Spinal cord (tissue), 4 donors: Measurements from ENCODE around the gene MAN1C1. TPM values are rescaled to one million over a fixed set of nuclear protein-coding genes. Genes with fewer than 3 reads are reported as not detected.

Source experiments
- polyA plus RNA-seq, 2 donors: library from polyadenylated mRNA; unstranded; fragments of 120-200 nt; gene quantifications; one replicate each; pipeline ENCODE4 v1.2.1, GENCODE V29; 2013; ENCODE audit not compliant: insufficient read length in 2 of 2
- total RNA-seq, 2 donors: library from RNA; depleted of rRNA in 1 of 2; stranded (reverse); fragments of 120-200 nt in 1 of 2; fragments of >200 nt in 1 of 2; gene quantifications; one replicate each; pipeline versions ENCODE4 v1.2.3 to v1.2.4, GENCODE V29; 2013 to 2014

MAN1C1 gene
- total and polyA plus RNA-seq, 4 donors: 18.4 to 59.7 (median 49.4) TPM

Other genes with a start within 250 kb of the MAN1C1 start
- gene RHCE, start 196.0 kb upstream of the MAN1C1 start, total RNA-seq: 1 to 10 TPM; 1.8 to 4.2 TPM
- gene RHCE, start 196.0 kb upstream of the MAN1C1 start, polyA plus RNA-seq: 1 to 10 TPM; 1.2 to 1.9 TPM
- gene MACO1, start 185.9 kb upstream of the MAN1C1 start, total RNA-seq: 10 to 100 TPM; 31.0 to 33.2 TPM
- 10 to 100 TPM; 32.9 to 33.3 TPM for gene MACO1, start 185.9 kb upstream of the MAN1C1 start, polyA plus RNA-seq
- gene LDLRAP1, start 73.2 kb upstream of the MAN1C1 start, total RNA-seq: 10 to 100 TPM in 1 of 2 donors, 1 to 10 TPM in 1; 7.3 to 24.1 TPM
- gene LDLRAP1, start 73.2 kb upstream of the MAN1C1 start, polyA plus RNA-seq: 10 to 100 TPM in 1 of 2 donors, 1 to 10 TPM in 1; 6.8 to 12.4 TPM
- gene SELENON, start 183.4 kb downstream of the MAN1C1 start, total RNA-seq: 10 to 100 TPM; 20.5 to 58.0 TPM
- gene SELENON, start 183.4 kb downstream of the MAN1C1 start, polyA plus RNA-seq: 100 to 1,000 TPM; 141 to 163 TPM
- gene MTFR1L, start 203.2 kb downstream of the MAN1C1 start, total RNA-seq: 10 to 100 TPM; 48.6 to 78.9 TPM
- gene MTFR1L, start 203.2 kb downstream of the MAN1C1 start, polyA plus RNA-seq: 100 to 1,000 TPM; 120 to 132 TPM
- 1 to 10 TPM; 1.8 to 2.3 TPM for gene AUNIP, start 242.7 kb downstream of the MAN1C1 start, total RNA-seq
- 1 to 10 TPM; 2.2 to 3.9 TPM for gene AUNIP, start 242.7 kb downstream of the MAN1C1 start, polyA plus RNA-seq